ENCODE measurements around the gene PDK2. TPM values are rescaled to one million over a fixed set of nuclear protein-coding genes. Genes with fewer than 3 reads are reported as not detected.
A peak's percentile ranks its signal among the peaks of the same experiment; 100 is the strongest.

The PDK2 gene
- total and polyA plus RNA-seq, 2 experiments from 2014 or later = 12.0 to 15.9 TPM

GRCh38 chr17:50114849-50115357 is 19.8 kb downstream of the PDK2 start:
- DNase-seq (ENCODE audit: low spot score) (peak; percentile 94), ATAC-seq (peak; percentile 18)
- peaks cover 18% of the 10 kb centered on the region for H3K4me1 Mint-ChIP-seq
- H3K36me3 Mint-ChIP-seq (ENCODE audit: low read depth) = peaks cover 4% of the 10 kb centered on the region; the same call in 2 of the 3 replicates
- no peak overlapping the region for H3K4me3 ChIP-seq
- no peak overlapping the region; the same call in 2 of the 3 replicates for H3K4me3 Mint-ChIP-seq
- no peak overlapping the region for H2AFZ ChIP-seq
- H3K4me2 ChIP-seq = no peak overlapping the region
- no peaks in the 10 kb centered on the region for H4K20me1 ChIP-seq (replicated peaks; ENCODE audit: insufficient read depth)
- peak; percentile 86 to 93 for TF ChIP-seq CTCF (conservative IDR thresholded peaks at IDR 0.05; ENCODE audit: low read depth in 2 of 2)
- no peak for TF ChIP-seq NANOG (IDR thresholded peaks at IDR 0.05; ENCODE audit: borderline replicate concordance)
- peaks cover 16% of the 10 kb centered on the region; the same call in 1 of the 2 replicates for H3K4me1 ChIP-seq (ENCODE audit: insufficient read depth)
- H3K9me2 ChIP-seq (ENCODE audit: insufficient read depth) = no peaks in the 10 kb centered on the region
- H3F3A ChIP-seq (replicated peaks; ENCODE audit: low read depth) = peaks cover 6% of the 10 kb centered on the region; the same call in 1 of the 2 replicates
- no peak overlapping the region for H3K27ac Mint-ChIP-seq
- H3K79me2 ChIP-seq (replicated peaks; ENCODE audit: insufficient read depth) = no peaks in the 10 kb centered on the region
- peaks cover 30% of the 10 kb centered on the region for H3K27me3 Mint-ChIP-seq (ENCODE audit: insufficient read depth, low read depth, poor library complexity)
- no peak overlapping the region for H3K27ac ChIP-seq (ENCODE audit: low read depth)
- H3K9me3 Mint-ChIP-seq = no peaks in the 10 kb centered on the region
- no peaks in the 10 kb centered on the region for H3K36me3 ChIP-seq (ENCODE audit: insufficient read depth)
- peaks cover 35% of the 10 kb centered on the region for H3K27me3 ChIP-seq (ENCODE audit: insufficient read depth)

GRCh38 chr17:50115756-50116155 is 20.6 kb downstream of the PDK2 start:
- no peaks in the 10 kb centered on the region for H3K36me3 ChIP-seq (ENCODE audit: insufficient read depth)
- H3K9me2 ChIP-seq (ENCODE audit: insufficient read depth) = no peaks in the 10 kb centered on the region
- H3K36me3 Mint-ChIP-seq (ENCODE audit: low read depth) = peaks cover 4% of the 10 kb centered on the region; the same call in 2 of the 3 replicates
- H3F3A ChIP-seq (replicated peaks; ENCODE audit: low read depth) = peaks cover 6% of the 10 kb centered on the region; the same call in 1 of the 2 replicates
- ATAC-seq = no peak
- no peak overlapping the region for H3K4me2 ChIP-seq
- no peaks in the 10 kb centered on the region for H4K20me1 ChIP-seq (replicated peaks; ENCODE audit: insufficient read depth)
- no peak overlapping the region for H3K4me3 ChIP-seq
- H3K27ac Mint-ChIP-seq = no peak overlapping the region
- H3K4me1 ChIP-seq (ENCODE audit: insufficient read depth) = peaks cover 16% of the 10 kb centered on the region; the same call in 1 of the 2 replicates
- no peaks in the 10 kb centered on the region for H3K9me3 Mint-ChIP-seq
- H3K4me3 Mint-ChIP-seq = no peak overlapping the region
- no peaks in the 10 kb centered on the region for H3K79me2 ChIP-seq (replicated peaks; ENCODE audit: insufficient read depth)
- peaks cover 43% of the 10 kb centered on the region for H3K27me3 ChIP-seq (ENCODE audit: insufficient read depth)
- no peak overlapping the region for H3K27ac ChIP-seq (ENCODE audit: low read depth)
- DNase-seq (ENCODE audit: low spot score) = no peak
- H3K27me3 Mint-ChIP-seq (ENCODE audit: insufficient read depth, low read depth, poor library complexity) = peaks cover 35% of the 10 kb centered on the region
- H2AFZ ChIP-seq = no peak overlapping the region
- H3K4me1 Mint-ChIP-seq = peaks cover 18% of the 10 kb centered on the region
- TF ChIP-seq CREB1 (CRISPR knock-in tag; IDR thresholded peaks at IDR 0.05; ENCODE audit: low read depth) (no peak), ETS1 (IDR thresholded peaks at IDR 0.05) (no peak), EZH2 (IDR thresholded peaks at IDR 0.05; ENCODE audit: low read depth, unreplicated experiment) (no peak), REST (IDR thresholded peaks at IDR 0.05; ENCODE audit: unreplicated experiment) (no peak), POLR2AphosphoS5 (IDR thresholded peaks at IDR 0.05; ENCODE audit: low read depth) (no peak), JUNB (IDR thresholded peaks at IDR 0.05; ENCODE audit: unreplicated experiment) (no peak), EZH2phosphoT487 (IDR thresholded peaks at IDR 0.05; ENCODE audit: unreplicated experiment) (no peak), CTCF (conservative IDR thresholded peaks at IDR 0.05; ENCODE audit: low read depth in 2 of 2) (no peak)
